ENCODE results near the gene CTBP1. TPM values are rescaled to one million over a fixed set of nuclear protein-coding genes. Genes with fewer than 3 reads are reported as not detected.

The CTBP1 gene
- total RNA-seq, 1 donor from 2014 or later: 112 TPM

DNA sequence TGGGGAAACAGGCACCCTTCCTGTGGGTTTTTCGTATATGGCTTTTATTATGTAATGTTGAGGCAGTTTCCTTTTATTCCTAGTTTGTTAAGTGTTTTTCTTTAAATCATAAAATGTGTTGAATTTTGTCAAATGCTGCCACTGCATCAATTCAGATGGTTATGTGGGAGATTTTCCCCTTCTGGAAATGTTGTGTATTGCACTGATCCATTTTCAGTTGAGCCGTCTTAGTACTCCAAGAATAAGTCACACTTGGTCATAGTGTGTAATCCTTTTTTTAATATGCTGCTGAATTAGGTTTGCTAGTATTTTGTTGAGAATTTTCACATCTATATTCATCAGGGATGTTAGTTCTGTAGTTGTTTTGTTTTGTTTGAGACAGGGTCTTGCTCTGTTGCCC lies 9.5 kb upstream of the CTBP1 start:
- H3K9me3 ChIP-seq (replicated peaks): peaks cover 7% of the 10 kb centered on the region
- intact Hi-C loops (cut with micrococcal nuclease): loop anchor here (10.0 kb wide), 1 partner anchor 86 kb away; the partner anchor contains the start of gene UVSSA
- H3K27ac ChIP-seq (replicated peaks): no peak overlapping the region
- no peaks in the 10 kb centered on the region for H3K27me3 ChIP-seq (ENCODE audit: low read depth)
- DNase-seq: no peak
- H3K4me3 ChIP-seq: no peak overlapping the region
- TF ChIP-seq, protein P1, sequence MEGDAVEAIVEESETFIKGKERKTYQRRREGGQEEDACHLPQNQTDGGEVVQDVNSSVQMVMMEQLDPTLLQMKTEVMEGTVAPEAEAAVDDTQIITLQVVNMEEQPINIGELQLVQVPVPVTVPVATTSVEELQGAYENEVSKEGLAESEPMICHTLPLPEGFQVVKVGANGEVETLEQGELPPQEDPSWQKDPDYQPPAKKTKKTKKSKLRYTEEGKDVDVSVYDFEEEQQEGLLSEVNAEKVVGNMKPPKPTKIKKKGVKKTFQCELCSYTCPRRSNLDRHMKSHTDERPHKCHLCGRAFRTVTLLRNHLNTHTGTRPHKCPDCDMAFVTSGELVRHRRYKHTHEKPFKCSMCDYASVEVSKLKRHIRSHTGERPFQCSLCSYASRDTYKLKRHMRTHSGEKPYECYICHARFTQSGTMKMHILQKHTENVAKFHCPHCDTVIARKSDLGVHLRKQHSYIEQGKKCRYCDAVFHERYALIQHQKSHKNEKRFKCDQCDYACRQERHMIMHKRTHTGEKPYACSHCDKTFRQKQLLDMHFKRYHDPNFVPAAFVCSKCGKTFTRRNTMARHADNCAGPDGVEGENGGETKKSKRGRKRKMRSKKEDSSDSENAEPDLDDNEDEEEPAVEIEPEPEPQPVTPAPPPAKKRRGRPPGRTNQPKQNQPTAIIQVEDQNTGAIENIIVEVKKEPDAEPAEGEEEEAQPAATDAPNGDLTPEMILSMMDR (IDR thresholded peaks at IDR 0.05; ENCODE audit: borderline replicate concordance): no peak
- H3K4me1 ChIP-seq: no peaks in the 10 kb centered on the region
- H3K36me3 ChIP-seq: no peaks in the 10 kb centered on the region

- H3K4me3 ChIP-seq: no peak overlapping the region
- intact Hi-C loops (cut with micrococcal nuclease): loop anchor here (10.0 kb wide), 1 partner anchor 89 kb away; the partner anchor contains the start of gene UVSSA
- no peak overlapping the region for H3K27ac ChIP-seq (replicated peaks)
- H3K4me1 ChIP-seq: peaks cover 13% of the 10 kb centered on the region
- H3K27me3 ChIP-seq (ENCODE audit: low read depth): no peaks in the 10 kb centered on the region
- TF ChIP-seq, protein P1 (IDR thresholded peaks at IDR 0.05; ENCODE audit: borderline replicate concordance): no peak
- no peak for DNase-seq
- H3K36me3 ChIP-seq: no peaks in the 10 kb centered on the region
- H3K9me3 ChIP-seq (replicated peaks): peaks cover 7% of the 10 kb centered on the region
Observed at GRCh38 chr4:1255699-1256098, 6.8 kb upstream of the CTBP1 start.

DNA sequence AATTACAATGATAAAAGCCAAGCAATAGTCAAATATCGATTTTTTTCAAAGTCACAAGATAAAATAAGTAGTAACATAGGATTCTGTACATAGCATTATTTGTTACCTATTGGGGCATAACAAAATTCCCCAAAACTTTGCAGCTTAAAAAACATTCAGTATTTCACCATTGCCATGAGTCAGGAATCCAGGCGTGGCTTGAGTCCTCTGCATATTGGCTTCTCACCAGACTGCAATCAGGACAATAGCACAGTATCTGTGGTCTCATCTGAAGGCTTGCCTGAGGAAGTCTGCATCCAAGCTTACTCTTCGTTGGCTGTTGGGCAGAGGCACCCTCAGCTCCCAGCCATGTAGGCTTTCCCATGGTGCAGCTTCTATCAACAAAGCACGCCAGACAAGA lies 6.2 kb upstream of the CTBP1 start:
- Histone ChIP-seq H3K4me3 (no peak overlapping the region), H3K4me1 (peaks cover 18% of the 10 kb centered on the region), H3K27ac (replicated peaks) (no peak overlapping the region), H3K36me3 (no peaks in the 10 kb centered on the region), H3K27me3 (ENCODE audit: low read depth) (no peaks in the 10 kb centered on the region), H3K9me3 (replicated peaks) (peaks cover 7% of the 10 kb centered on the region)
- intact Hi-C loops (cut with micrococcal nuclease): loop anchor here (10.0 kb wide), 1 partner anchor 90 kb away; the partner anchor contains the start of gene UVSSA
- TF ChIP-seq, protein P1 (IDR thresholded peaks at IDR 0.05; ENCODE audit: borderline replicate concordance): no peak
- DNase-seq: no peak

DNA sequence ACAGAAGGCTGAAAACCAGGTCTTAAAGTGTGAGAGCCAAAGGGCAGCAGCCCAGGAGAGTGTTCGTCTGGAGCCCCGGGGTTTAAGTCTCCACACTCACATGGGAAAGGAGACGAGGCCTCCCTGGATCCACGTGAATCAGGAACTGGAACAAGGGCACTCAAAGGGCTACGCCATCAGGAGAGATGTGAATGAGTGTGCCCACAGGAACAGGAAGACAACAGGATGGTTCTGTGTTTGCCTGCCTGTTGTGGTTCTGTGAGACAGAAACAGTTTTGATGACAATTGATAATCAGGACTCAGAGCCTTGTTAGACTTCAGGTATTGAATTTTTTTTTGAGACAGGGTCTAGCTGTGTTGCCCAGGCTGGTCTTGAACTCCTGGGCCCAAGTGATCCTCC lies 4.9 kb upstream of the CTBP1 start:
- Histone ChIP-seq H3K27me3 (ENCODE audit: low read depth) (no peaks in the 10 kb centered on the region), H3K36me3 (no peaks in the 10 kb centered on the region), H3K9me3 (replicated peaks) (peaks cover 7% of the 10 kb centered on the region), H3K4me3 (no peak overlapping the region), H3K4me1 (peaks cover 27% of the 10 kb centered on the region), H3K27ac (replicated peaks) (no peak overlapping the region)
- TF ChIP-seq, protein P1 (IDR thresholded peaks at IDR 0.05; ENCODE audit: borderline replicate concordance): no peak
- intact Hi-C loops (cut with micrococcal nuclease): loop anchor here (10.0 kb wide), 1 partner anchor 91 kb away; the partner anchor contains the start of gene UVSSA
- no peak for DNase-seq

DNA sequence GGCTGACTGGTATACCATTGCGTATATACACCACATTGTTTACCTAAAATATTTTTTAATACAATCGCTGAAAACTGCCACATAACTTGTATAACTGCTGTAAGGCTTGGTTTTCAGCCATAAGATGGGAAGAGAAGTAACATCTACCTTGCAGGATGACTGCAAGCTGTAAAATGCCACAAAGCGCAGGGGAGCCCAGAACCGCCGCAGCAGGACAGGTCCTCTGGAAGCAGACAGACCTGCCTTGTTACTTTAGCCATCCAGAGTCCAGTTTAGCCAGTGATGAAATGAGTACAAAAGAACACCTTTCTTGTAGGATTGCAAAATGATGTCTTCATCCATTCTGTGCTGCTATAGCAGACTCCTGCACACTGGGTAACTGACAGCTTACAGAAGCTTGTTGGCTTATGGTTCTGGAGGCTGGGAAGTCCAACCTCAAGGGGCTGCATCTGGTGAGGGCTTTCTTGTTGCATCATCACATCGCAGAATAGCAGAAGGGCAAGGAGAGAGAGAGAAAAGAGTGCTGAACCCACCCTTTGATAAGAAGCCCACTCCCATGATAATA lies 4.1 kb upstream of the CTBP1 start:
- Histone ChIP-seq H3K4me1 (peaks cover 32% of the 10 kb centered on the region), H3K36me3 (no peaks in the 10 kb centered on the region), H3K4me3 (no peak overlapping the region), H3K27me3 (ENCODE audit: low read depth) (no peaks in the 10 kb centered on the region), H3K9me3 (replicated peaks) (peaks cover 5% of the 10 kb centered on the region), H3K27ac (replicated peaks) (no peak overlapping the region)
- no peak for DNase-seq
- intact Hi-C loops (cut with micrococcal nuclease): loop anchor here (10.0 kb wide), 1 partner anchor 92 kb away; the partner anchor contains the start of gene UVSSA
- TF ChIP-seq, protein P1 (IDR thresholded peaks at IDR 0.05; ENCODE audit: borderline replicate concordance): no peak

Measured in left ventricle myocardium inferior (tissue), 1 donor.